GM19455 (cell line): ENCODE measurements around the gene ANKS1A.

Source experiments
- ATAC-seq: cut with Tn5 transposase; IDR thresholded peaks from one replicate; pipeline ENCODE4 v1.9.1; 2021; ENCODE audit not compliant: unreplicated experiment

Gene ANKS1A

DNA sequence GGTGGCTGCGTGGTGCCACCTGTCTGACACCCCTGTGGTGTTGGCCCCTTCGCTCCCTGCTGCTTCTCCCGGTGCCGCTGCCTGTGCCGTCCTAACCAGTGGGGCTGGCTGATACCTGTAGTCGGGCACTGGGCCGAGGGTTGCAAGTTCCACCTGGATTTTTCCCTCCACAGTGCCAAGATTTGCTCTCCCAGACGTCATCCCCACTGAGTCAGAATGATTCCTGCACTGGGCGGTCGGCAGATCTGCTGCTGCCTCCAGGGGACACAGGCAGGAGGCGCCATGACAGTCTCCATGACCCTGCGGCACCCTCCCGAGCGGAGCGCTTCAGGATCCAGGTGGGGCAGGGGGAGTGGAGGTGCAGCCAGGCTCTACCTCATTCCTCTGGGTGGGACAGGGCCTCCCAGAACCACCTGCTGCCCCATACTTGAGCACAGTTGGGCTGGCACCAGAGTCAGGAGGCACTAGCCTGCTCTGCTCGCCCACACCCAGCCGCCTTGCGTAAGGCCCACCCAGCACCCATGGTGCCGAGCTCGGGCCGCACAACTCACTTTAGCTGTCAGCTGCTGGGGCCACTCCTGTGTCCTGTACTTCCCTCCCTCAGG lies 191.9 kb downstream of the ANKS1A start:
- no peak for ATAC-seq

DNA sequence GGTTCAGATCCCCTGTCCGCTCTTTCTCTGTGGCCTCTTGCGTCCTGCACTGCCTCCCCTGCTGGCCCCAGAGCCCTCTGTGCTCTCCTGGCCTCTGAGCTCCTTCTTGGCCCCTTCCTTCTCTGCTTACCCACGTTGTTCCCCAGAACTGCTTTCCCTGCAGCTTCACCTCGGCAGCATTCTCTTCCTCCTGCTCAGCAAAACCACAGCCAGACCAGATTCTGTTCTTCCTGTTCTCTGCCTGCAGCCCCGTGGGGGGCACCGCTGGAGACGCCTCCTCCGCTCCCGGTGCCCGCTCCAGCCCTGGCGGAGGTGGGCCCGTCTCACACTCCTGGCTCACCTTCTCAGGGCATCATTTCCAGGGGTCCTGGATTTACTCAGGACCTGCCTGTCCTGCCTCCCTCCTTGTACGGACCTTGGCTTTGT lies 192.4 kb downstream of the ANKS1A start:
- no peak for ATAC-seq

DNA sequence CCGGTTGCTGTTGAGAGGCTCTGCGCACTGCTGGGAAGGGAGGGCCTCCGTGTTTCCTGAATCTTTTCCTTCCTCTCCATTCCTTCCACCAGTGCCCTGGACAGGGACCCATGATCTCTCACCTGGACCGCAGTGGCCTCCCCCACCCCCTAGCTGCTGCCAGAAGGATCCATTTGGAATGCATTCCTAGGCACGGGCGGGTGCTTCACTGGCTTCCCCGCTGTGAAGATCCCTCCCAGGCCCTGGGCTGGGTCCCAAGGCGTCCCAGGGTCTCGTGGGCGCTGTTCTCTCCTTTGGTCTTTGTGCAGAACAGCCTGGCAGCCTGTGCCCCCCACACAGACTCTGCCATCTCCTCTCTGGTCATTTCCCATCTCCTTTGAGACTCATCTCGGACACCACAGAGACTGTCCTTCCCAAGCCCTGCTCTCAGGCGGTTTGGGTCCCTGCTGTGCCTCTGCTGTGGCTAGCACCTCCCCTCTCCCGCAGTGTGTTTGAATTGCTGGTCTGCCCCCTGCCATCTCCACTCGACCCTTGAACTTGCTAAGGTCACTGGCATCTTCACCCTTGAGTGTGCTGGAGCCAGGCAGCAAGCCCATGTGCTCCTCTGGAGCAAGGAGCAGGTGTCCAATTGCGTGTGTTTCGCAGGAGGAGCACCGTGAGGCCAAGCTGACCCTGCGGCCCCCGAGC lies 193.1 kb downstream of the ANKS1A start:
- no peak for ATAC-seq

DNA sequence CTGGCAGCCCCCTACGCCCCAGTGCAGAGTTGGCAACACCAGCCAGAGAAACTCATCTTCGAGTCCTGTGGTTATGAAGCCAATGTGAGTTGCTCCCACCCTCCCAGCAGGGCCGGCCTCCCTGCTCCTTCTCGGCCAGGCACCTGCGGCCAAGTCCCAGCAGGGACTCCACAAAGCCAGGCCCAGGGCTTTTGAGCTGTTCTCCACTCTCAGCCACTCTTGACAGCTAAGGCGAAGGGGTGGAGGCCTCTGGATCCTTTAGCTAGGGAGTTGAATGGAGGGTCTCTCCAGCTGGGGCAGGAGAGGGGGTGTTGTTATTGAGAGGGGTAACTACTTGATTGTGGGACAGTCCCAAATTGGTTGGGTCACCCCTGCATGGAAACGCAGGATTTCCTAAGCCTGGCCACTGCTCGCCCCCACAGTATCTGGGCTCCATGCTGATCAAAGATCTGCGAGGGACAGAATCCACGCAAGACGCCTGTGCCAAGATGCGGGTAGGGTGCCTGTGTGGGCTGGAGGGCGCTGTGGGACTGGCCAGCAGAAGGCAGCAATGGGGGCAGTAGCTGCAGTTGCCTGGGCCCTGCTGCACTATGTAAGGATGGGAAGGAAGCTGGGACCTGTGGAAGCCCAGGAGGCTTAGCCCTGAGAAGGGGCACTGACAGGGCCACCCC lies 193.8 kb downstream of the ANKS1A start:
- ATAC-seq = no peak

DNA sequence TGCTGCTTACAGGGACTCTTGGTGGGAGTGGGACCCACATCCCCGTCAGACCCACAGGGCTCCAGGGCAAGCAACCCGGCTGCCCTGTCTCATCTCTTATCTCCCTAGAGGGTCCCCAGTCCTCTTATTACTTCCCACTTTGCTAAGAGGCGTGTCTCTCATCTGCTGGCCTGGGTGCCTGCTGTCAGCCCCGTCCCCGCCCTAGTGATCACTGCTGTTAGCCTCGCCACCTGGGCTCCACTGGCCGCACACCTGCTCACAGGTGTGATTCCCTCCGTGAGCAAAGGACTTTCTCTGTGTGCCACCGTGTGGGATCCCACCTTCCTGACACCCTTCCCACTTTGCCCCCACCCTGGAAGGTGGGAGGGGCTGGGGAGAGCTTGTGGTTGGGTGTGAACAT lies 194.5 kb downstream of the ANKS1A start:
- no peak for ATAC-seq

DNA sequence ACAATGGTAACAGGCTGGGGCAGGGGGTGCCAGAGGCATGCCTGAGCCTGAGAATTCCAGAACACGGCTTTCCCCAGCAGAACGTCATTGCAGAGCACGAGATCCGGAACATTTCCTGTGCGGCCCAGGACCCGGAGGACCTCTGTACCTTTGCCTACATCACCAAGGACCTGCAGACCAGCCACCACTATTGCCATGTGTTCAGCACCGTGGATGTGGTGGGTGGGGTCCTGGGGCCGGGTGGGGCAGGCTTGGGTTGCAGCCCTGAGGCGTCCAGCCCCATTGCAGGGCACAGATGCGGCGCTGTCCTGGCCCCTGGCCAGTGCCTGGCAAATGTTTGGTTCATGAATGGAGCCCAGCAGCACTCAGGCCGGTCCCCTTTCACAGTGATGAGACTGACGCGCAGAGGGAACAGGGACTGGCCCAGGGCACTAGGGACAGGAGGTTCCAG lies 195.0 kb downstream of the ANKS1A start:
- ATAC-seq = no peak

DNA sequence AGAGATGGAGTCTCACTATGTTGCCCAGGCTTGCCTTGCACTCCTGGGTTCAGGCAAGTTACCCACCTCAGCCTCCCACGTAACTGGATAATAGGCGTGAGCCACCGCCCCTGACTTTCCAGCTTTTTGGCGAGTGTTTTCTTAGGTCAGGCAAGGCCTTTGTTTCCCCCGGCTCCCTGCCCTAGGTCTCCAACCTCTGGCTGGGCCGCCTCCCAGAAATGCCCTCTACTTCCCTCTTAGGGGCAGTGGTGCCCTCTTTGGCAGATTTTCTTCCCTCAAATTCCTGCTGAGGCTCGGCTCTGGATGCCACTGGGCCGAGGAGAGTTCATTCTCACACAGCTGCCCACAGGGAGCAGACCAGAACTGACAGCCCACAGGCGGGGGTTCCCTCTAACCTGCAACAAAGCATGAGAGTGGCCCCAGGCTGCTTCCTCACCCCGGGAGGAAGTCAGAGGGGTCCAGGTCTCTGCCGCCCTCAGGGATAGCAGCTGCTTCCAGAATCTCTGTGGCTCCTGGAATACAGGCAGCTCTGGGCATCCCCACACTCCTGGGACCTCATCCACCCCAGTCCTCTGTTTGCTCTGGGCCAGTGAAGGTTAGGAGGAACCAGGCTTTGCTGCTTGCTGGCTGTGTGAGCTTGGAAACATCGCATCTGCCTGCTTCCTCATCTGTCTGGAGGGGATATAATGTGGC lies 195.6 kb downstream of the ANKS1A start:
- no peak for ATAC-seq

DNA sequence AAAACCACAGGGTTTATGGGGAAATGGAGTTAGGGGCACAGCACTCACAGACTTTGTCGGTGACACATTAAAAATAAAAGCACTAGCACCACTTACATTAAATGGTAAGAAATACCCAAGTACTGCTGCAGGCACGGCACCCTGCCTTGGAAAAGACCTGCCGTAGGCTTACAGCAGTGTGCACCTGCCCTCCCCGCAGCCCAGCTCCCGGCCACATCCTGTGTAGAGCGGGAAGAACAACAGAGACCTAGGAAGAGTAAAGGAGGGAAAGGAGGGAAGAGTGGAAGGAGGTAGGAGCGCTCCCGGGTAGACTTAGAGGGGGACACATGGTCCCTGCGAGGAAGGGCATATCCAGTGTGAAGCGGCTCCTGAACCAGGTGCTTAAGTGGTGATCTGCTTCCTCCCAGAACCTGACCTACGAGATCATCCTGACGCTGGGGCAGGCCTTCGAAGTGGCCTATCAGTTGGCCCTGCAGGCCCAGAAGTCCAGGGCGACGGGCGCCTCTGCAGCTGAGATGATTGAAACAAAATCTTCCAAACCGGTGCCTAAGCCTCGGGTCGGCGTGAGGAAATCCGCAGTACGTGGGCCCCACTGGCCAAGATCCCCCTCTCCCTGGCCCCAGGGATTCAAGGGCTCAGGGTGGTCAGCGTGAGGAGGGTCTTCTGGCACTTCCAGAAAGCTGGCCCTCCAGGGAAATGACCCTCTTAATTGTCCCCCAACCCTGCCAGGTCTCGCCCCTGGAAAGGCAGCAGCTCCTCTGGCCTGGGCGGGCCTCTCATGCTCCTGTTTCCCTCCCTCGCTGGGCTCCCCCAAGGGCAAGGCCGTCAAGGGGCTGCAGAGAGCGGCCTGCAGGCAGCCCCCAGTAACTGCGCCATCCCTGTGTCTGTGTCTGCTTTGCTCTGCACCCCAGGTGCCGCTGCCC lies 196.6 kb downstream of the ANKS1A start:
- no peak for ATAC-seq

DNA sequence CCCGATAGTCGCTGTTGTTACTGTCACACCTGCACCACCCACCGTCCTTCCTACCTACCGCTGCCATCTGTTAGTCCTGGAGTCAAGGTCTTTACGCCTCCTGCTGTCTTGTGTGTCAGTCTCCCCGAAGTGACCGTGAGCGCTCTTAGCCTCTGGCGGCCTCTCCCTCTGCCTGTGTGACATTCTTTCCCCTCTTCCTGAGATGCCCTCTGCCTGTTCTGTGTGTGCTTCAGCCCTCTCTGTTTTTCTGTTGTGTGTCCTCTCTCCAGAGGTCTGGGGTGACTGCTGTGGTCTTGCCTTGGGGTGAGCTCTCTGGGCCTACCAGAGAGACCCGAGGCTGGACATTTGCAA lies 197.2 kb downstream of the ANKS1A start:
- no peak for ATAC-seq

DNA sequence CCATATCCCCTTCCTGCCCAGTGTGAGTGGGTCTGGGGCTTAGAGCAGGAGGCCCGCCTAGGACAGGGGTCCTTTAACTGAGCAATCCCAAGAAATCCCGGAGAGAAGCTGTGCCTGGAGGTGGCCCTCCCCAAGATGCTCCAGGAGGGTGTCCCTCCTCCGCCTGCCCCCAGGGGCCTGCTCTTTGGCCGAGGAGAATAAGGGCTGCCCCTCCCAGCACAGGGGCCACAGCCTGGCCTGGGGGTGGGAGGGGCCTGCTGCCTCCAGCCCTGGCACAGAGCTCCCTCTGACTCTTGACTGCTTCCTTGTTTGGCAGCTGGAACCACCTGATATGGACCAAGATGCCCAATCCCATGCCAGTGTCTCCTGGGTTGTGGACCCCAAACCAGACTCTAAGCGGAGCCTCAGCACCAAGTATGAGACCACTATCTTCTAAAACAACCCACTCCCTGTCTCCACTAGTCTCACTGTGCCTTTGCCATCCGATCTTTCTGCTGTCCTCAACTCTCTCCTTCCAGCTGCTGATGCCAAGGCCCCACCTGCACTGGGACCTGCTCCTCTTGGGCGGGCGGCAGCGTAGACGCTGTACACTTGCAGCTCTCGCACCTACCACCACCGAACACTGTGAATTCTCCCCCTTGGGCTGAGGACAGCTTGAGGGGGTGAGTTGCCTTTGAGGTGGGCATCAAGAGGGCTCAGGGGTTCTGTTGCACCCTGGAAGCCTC lies 197.7 kb downstream of the ANKS1A start:
- no peak for ATAC-seq

DNA sequence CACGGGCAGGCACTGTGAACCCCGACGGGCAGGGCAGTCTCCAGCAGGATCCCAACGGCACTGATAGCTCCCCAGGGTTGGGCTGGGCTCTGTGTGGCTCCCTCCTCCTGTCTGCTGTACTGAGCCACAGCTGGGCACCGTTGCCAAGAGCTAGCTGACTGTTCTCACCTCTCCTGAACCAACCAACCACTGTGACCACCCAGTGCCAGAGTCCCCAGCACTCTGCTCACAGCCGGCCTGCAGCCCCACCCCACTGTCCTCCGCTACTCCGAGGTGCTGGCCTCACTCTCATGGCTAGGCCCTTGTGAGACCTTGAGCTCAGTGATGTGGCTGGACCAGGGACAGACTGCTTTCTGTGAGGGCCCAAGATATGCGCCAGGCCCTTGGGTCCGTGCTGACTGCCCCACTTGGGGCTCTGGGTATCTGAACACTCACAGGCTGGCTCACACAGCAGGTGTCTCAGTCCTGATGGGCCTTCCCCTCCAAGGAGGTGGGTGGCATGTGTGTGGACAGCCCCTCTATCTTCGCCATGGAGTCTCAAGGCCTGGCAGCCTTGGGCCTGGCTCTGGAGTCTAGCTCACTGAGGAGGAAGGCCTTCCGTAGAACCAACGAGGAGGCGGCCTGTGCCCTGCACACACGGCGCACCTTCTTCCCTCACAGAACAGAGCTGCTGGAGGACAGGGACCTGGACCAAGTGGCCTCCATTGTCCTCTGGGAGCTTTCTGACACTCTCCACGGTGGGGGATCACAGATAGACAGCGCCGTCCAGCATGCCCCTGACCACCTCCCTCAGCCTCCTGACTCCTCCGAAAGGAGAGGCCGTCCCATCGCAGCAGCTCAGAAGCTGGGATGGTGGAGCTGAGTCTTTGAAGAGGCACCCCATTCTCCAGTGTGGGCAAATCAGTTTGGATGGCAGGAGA lies 198.6 kb downstream of the ANKS1A start:
- no peak for ATAC-seq

DNA sequence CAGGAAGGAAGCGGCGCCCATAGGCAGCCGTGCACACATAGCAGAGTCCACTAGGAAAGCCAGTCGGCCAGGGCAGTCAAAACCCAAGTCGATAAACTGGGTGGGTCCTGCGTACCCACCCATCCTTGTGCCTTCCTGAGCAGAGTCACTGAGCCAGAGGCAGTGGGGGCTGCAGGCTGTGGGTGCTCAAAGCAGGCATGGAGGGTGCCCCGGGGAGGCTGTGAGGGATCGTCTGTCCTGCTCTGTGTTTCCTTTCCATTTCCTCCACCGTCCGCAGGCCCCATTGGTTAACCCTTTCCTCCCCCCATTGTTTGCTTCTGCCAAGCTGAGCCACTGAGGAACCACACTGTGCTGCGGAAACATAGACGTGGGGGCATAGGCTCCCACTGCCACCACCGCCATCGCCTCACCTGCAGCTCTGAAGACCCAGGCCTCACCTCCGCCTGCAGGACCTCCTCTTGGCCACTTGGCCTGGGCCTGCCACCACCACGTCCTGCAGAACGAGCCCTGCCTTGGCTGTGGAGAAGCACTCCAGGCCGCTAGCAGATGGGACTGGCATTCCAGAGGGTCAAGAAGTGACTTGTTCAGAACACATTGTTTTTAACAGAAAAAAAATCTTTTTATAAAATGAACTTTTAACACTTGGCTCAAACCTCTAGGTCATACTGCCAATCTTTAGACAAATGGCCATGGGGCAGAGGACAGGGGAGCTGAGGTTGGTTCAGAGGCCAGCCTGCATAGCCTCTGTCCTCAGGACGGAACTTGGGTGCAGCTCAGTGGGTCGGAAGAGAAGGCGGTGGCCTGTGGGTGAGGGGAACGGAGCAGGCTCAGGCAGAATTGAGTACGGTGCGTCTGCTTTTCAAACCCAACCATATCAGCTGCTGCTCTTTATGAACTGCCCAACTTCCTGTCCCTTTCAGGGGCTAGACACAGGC lies 199.5 kb downstream of the ANKS1A start:
- no peak for ATAC-seq

DNA sequence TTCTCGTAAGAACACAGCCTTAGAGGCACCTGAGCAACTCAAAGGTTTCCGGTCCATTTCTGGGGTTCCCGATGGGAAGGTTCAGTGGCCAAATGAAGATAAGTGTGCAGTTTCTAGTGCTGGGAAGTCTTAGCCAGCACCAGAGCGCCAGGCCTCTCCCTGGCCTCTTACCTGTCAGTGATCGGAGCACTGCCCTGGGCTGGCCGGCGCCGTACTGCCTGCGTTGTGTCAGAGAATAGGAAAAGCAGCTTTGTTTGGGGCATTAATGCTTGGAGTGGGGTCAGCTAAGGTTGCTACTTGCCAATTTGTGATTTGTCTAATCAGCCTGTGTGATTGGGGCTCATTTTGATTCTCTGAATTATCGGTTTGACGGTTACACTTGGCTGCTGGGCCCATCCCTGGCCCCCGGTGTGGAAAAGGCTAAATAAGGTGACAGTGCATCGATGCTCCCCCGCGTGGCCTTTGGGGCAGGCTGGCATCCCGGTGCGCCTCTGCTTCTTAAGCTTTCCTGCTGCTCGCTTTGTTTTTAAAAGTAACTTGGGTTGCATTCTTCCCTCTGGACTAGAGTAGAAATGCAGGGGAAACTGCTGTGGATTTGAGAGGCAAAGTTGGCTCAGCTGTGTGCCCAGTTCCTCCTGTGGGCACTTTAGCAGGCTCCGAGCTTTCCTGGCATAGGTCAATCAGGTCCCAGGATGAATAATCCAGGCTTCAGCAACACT lies 200.3 kb downstream of the ANKS1A start:
- ATAC-seq = no peak

DNA sequence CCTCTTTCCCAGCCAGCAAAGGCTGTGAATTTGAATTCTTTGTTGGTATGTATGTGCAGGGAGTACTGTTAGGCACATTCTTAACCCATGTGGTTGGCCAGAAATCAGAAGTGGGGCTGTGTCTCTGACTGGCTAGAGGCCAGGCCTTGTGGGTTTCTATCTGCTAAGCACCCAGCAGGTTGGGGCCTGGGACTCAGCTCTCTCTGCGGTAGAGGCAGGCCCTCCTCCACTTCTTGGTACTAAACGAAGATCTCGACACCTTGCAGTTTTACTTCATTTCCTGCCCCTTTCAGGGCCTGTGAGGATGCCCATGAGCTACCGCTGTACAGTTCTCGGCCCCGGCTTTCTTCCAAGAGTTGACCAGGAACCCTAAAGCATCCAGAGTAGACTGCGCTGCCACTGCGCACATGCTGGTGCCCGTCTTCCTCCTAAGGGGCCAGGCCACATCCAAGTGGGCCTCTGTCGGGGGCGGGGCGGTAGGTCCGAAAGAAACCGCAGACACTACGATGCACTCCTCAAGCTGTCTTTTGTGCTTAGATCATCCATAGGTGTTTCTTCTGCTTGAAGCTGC lies 201.0 kb downstream of the ANKS1A start:
- no peak for ATAC-seq

DNA sequence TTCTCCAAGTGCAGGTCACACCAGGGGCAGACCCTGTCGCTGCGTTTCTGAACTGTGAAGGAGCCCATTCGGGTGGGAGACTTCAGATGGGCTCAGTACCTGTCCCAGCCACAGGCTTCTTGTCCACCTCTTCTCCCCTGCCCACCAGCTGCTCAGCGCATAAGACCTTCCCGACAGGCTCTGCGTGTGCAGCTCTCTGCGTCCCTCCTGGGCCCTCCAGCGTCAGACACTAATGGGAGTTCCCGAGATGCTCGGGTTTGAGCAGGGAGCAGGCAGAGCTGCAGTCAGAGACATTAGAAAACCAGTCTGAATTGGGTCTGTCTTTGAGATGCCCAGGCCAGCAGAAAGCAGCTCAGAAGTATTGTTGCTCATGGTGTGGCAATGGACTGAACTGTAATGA lies 201.7 kb downstream of the ANKS1A start:
- no peak for ATAC-seq

DNA sequence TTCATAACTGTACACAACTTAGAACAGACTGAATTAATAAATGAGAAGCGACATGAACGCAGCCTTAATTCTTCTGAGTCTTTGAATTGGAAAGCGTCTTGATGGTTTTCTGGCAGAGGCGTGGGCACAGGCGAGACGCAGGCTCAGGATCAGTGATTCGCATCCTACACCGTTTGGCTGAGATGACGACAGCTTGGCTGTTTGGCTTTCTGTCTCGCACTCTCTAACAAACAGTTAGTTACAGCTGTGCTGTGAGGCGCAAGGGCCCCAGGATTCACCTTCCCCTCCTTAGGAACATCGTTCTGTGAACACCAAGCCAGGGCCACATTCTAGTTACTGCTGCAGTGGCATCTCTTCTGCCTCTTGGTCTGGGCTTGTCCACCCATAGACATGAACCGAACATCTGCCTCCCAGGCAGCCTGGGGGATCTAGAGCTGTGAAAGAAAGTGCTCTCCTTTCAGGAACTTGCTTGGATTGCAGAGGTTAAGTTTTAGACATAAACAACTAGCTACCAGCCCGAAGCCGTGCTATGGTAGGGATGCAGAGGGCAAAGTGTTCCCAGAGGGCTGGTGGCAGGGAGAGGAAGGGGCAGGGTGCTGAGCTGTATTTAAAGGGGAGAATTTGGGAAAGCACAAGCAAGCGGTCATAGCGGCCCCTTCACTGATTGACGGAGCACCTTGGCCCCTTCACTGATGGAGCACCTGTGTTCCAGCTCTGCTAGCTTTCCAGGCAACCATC lies 202.5 kb downstream of the ANKS1A start:
- ATAC-seq = no peak
